NB4 (cell line): ENCODE results near the gene DIAPH3.

Experiments used
- CTCF ChIP-seq: IDR thresholded peaks from one replicate; pipeline ENCODE4 v1.5.1; 2012; ENCODE audit warnings: low read depth, low read length
- MAX ChIP-seq: IDR thresholded peaks from 2 replicates; pipeline ENCODE4 v1.6.1; 2011; ENCODE audit warnings: low read depth, low read length
- POLR2A ChIP-seq: IDR thresholded peaks from 2 replicates; pipeline ENCODE4 v1.6.1; 2011; ENCODE audit warnings: mild to moderate bottlenecking; ENCODE audit not compliant: insufficient read length; ENCODE audit errors: extremely low read depth

GRCh38 chr13:59625111-59625510, 538.6 kb downstream of the DIAPH3 start:
- TF ChIP-seq CTCF: no peak
- TF ChIP-seq POLR2A: no peak
- no peak for TF ChIP-seq MAX
